HepG2 (cell line): ENCODE data around the gene C1orf216. TPM values are rescaled to one million over a fixed set of nuclear protein-coding genes. Genes with fewer than 3 reads are reported as not detected.
A peak's percentile ranks its signal among the peaks of the same experiment; 100 is the strongest.

Source experiments
- ADNP ChIP-seq: sonication (generic); formaldehyde crosslinking; IDR thresholded peaks from 2 replicates; pipeline ENCODE4 v1.4.0; 2020; ENCODE audit warnings: missing genetic modification reagents
- DMTF1 ChIP-seq: sonication (generic); formaldehyde crosslinking; IDR thresholded peaks from 2 replicates; pipeline ENCODE4 v1.4.0; 2020; ENCODE audit warnings: mild to moderate bottlenecking, missing genetic modification reagents
- FOXO1 ChIP-seq: sonication (generic); formaldehyde crosslinking; IDR thresholded peaks from 2 replicates; pipeline ENCODE4 v1.4.0; 2020; ENCODE audit warnings: missing genetic modification reagents
- HDAC2 ChIP-seq: sonication (generic); formaldehyde crosslinking; IDR thresholded peaks from 2 replicates; pipeline ENCODE4 v1.4.0; 2020; ENCODE audit warnings: missing genetic modification reagents
- KDM4B ChIP-seq: sonication (generic); formaldehyde crosslinking; IDR thresholded peaks from 2 replicates; pipeline ENCODE4 v1.4.0; 2020; ENCODE audit warnings: missing genetic modification reagents
- MYC ChIP-seq: sonication (generic); formaldehyde crosslinking; IDR thresholded peaks from 2 replicates; pipeline ENCODE4 v1.9.0; 2021; ENCODE audit warnings: missing genetic modification reagents, borderline replicate concordance
- ONECUT2 ChIP-seq: sonication (generic); formaldehyde crosslinking; IDR thresholded peaks from 2 replicates; pipeline ENCODE4 v1.4.0; 2020; ENCODE audit warnings: missing genetic modification reagents
- PHF8 ChIP-seq: sonication (generic); formaldehyde crosslinking; IDR thresholded peaks from 2 replicates; pipeline ENCODE4 v1.5.0; 2020; ENCODE audit warnings: missing genetic modification reagents
- RCOR2 ChIP-seq: IDR thresholded peaks from 2 replicates; pipeline ENCODE4 v1.6.1; 2016; ENCODE audit warnings: missing biosample characterization, missing genetic modification reagents
- SIX1 ChIP-seq: sonication (generic); formaldehyde crosslinking; IDR thresholded peaks from 2 replicates; pipeline ENCODE4 v1.4.0; 2020; ENCODE audit warnings: missing genetic modification reagents, borderline replicate concordance
- THAP7 ChIP-seq: sonication (generic); formaldehyde crosslinking; IDR thresholded peaks from 2 replicates; pipeline ENCODE4 v1.8.1; 2023; ENCODE audit warnings: mild to moderate bottlenecking, missing genetic modification reagents
- ZNF407 ChIP-seq: sonication (generic); formaldehyde crosslinking; IDR thresholded peaks from one replicate; pipeline ENCODE4 v1.5.1; 2020; ENCODE audit warnings: mild to moderate bottlenecking, missing genetic modification reagents; ENCODE audit errors: not compliant biosample characterization
- ZNF546 ChIP-seq: sonication (generic); formaldehyde crosslinking; conservative IDR thresholded peaks from 2 replicates; pipeline ENCODE4 v1.8.1; 2023; ENCODE audit warnings: mild to moderate bottlenecking, missing genetic modification reagents
- ZNF607 ChIP-seq: sonication (generic); formaldehyde crosslinking; IDR thresholded peaks from 2 replicates; pipeline ENCODE4 v1.5.1; 2020; ENCODE audit warnings: missing genetic modification reagents, mild to moderate bottlenecking, borderline replicate concordance
- ZNF687 ChIP-seq: sonication (generic); formaldehyde crosslinking; IDR thresholded peaks from 2 replicates; pipeline ENCODE4 v1.5.1; 2020; ENCODE audit warnings: mild to moderate bottlenecking, missing genetic modification reagents, moderate library complexity
- ZNF709 ChIP-seq: sonication (generic); formaldehyde crosslinking; IDR thresholded peaks from 2 replicates; pipeline ENCODE4 v1.5.0; 2020; ENCODE audit warnings: mild to moderate bottlenecking, missing genetic modification reagents
- polyA plus RNA-seq, 8 experiments: library from polyadenylated mRNA; depleted of rRNA in 3 of 8; stranded (reverse) in 7 of 8; unstranded in 1 of 8; fragments of >200 nt; fragmentation: Illumina TruSeq in 4 of 8; extraction: Trizol in 4 of 8; gene quantifications; 2 replicates each; pipeline versions ENCODE4 v1.2.1 to v1.2.3, GENCODE V29; 2011 to 2016; ENCODE audit warnings: low read depth in 4 of 8, missing spikeins in 1 of 8, mixed read lengths in 1 of 8; ENCODE audit not compliant: insufficient read depth in 1 of 8
- total RNA-seq, 5 experiments: library from RNA; depleted of rRNA; stranded (reverse); fragments of >200 nt; fragmentation: Illumina TruSeq; extraction: Trizol; gene quantifications; 2 replicates each; pipeline ENCODE4 v1.2.3, GENCODE V29; 2016; ENCODE audit warnings: low read depth in 1 of 5

The C1orf216 gene
- total and polyA plus RNA-seq, 2 of the 13 experiments (the other 11 are each of a cell fraction or from before 2014, with no cell fraction given) = 0.48 to 1.1 TPM

- no peak for TF ChIP-seq RCOR2 (CRISPR knock-in tag)
- TF ChIP-seq HDAC2 = no peak; the same call in 1 of the 2 replicates
- TF ChIP-seq PHF8 = no peak
- TF ChIP-seq KDM4B (CRISPR knock-in tag) = no peak
- TF ChIP-seq ZNF407 = no peak
- TF ChIP-seq MYC (CRISPR knock-in tag) = no peak
- no peak for TF ChIP-seq THAP7 (CRISPR knock-in tag)
- no peak for TF ChIP-seq ONECUT2 (CRISPR knock-in tag)
- no peak for TF ChIP-seq FOXO1 (CRISPR knock-in tag)
- TF ChIP-seq DMTF1 (CRISPR knock-in tag) = no peak
- TF ChIP-seq ZNF546 = no peak
- TF ChIP-seq ZNF607 (CRISPR knock-in tag) = no peak
- no peak for TF ChIP-seq ADNP (CRISPR knock-in tag)
- no peak for TF ChIP-seq SIX1 (CRISPR knock-in tag)
- no peak for TF ChIP-seq ZNF709 (CRISPR knock-in tag)
- TF ChIP-seq ZNF687 = peak; percentile 58
Measured at GRCh38 chr1:35715568-35716002, 3.1 kb downstream of the C1orf216 start (continued).
